ENCODE data around the gene CROCC2. TPM values are rescaled to one million over a fixed set of nuclear protein-coding genes. Genes with fewer than 3 reads are reported as not detected.
A peak's percentile ranks its signal among the peaks of the same experiment; 100 is the strongest.

CROCC2 gene
- total and polyA plus RNA-seq, 2 of the 13 experiments (the other 11 are each of a cell fraction or from before 2014, with no cell fraction given), result not detected

GRCh38 chr2:240905176-240905781, 857 bp upstream of the CROCC2 start (continued):
- no peak for TF ChIP-seq ZBTB43 (CRISPR knock-in tag; conservative IDR thresholded peaks at IDR 0.05)
- TF ChIP-seq SIX4 (CRISPR knock-in tag; IDR thresholded peaks at IDR 0.05), result no peak

GRCh38 chr2:240906911-240907590, 915 bp downstream of the CROCC2 start:
- no peaks in the 10 kb centered on the region for H3K9me3 ChIP-seq (ENCODE audit: low read length)
- ChIA-PET CTCF (ENCODE audit: low intra/inter-chr PET ratio, low total read pairs) (no interaction called here), POLR2A (no interaction called here)
- intact Hi-C loops (cut with micrococcal nuclease; ENCODE audit: unreplicated experiment) (no loop called here), in situ Hi-C loops (cut with HindIII; ENCODE audit: extremely low pct_ligation_motif_present, low pct_unique_long_range_greater_than_20kb) (no loop called here)
- WGBS (ENCODE audit: low lambda C conversion rate), result 48% methylated on average over 10 of the region's 22 CpGs
- ATAC-seq (peak; percentile 26), FAIRE-seq (no peak), DNase-seq (ENCODE audit: low spot score) (no peak)
- H3K27me3 ChIP-seq (ENCODE audit: control insufficient read depth in 1 of 2, insufficient read depth in 2 of 2, low read length in 2 of 2), result peaks cover 18 to 78% of the 10 kb centered on the region in 2 experiments
- H3K27ac ChIP-seq (ENCODE audit: extremely low read length, insufficient read depth, low read length), result no peak overlapping the region
- no peaks in the 10 kb centered on the region for H3K36me3 ChIP-seq (replicated peaks in 1 of 2; ENCODE audit: control insufficient read depth in 1 of 2, insufficient read depth in 2 of 2, low read length in 2 of 2)
- peaks cover 50% of the 10 kb centered on the region for H3K4me1 ChIP-seq (ENCODE audit: insufficient read depth, low read length)
- H3K79me2 ChIP-seq (ENCODE audit: insufficient read depth, low read length), result no peaks in the 10 kb centered on the region
- H2AFZ ChIP-seq (ENCODE audit: low read length), result no peak overlapping the region
- H3K4me3 ChIP-seq (replicated peaks in 1 of 3; ENCODE audit: insufficient read depth in 1 of 3, low read depth in 2 of 3, low read length in 3 of 3), result peak overlapping the region in 1 of 3 experiments; percentile 29; a peak in 1 of 6 replicates
- no peaks in the 10 kb centered on the region for H4K20me1 ChIP-seq (ENCODE audit: insufficient read depth, low read length)
- no peak overlapping the region for H3K9ac ChIP-seq (ENCODE audit: insufficient read depth, low read depth, low read length)
- no TSS peak for BruUV-seq (replicated peaks)
- H3K4me2 ChIP-seq (ENCODE audit: low read depth, low read length), result peak overlapping the region; percentile 45
- TF ChIP-seq HNF1A (IDR thresholded peaks at IDR 0.05; ENCODE audit: low read depth), result no peak
- no peak for TF ChIP-seq HNF1A (CRISPR knock-in tag; IDR thresholded peaks at IDR 0.05; ENCODE audit: borderline replicate concordance)
- no peak for TF ChIP-seq TEAD3 (CRISPR knock-in tag; optimal IDR thresholded peaks at IDR 0.05; ENCODE audit: borderline replicate concordance)
- TF ChIP-seq HOXA9 (CRISPR knock-in tag; IDR thresholded peaks at IDR 0.05; ENCODE audit: borderline replicate concordance), result no peak
- no peak for TF ChIP-seq ZKSCAN1 (IDR thresholded peaks at IDR 0.05; ENCODE audit: low read length)
- TF ChIP-seq CBX2 (IDR thresholded peaks at IDR 0.05; ENCODE audit: low read depth, low read length), result no peak
- no peak for TF ChIP-seq CBX2 (CRISPR knock-in tag; IDR thresholded peaks at IDR 0.05; ENCODE audit: low read depth)
- no peak for TF ChIP-seq MXD4 (CRISPR knock-in tag; IDR thresholded peaks at IDR 0.05)
- TF ChIP-seq GMEB1 (CRISPR knock-in tag; IDR thresholded peaks at IDR 0.05; ENCODE audit: borderline replicate concordance), result no peak
- TF ChIP-seq SNAPC5 (CRISPR knock-in tag; IDR thresholded peaks at IDR 0.05; ENCODE audit: borderline replicate concordance), result no peak
- no peak for TF ChIP-seq EZH2 (conservative IDR thresholded peaks at IDR 0.05; ENCODE audit: low read depth, low read length)
- TF ChIP-seq ZNF292 (CRISPR knock-in tag; IDR thresholded peaks at IDR 0.05; ENCODE audit: borderline replicate concordance, low read depth), result 0 out of 2 replicates have a peak, but pooled peaks have one; percentile 15
- no peak for TF ChIP-seq POLR2A (IDR thresholded peaks at IDR 0.05; ENCODE audit: insufficient read depth in 1 of 2, low read depth in 2 of 2, low read length in 2 of 2)
- TF ChIP-seq ZNF282 (IDR thresholded peaks at IDR 0.05; ENCODE audit: partially characterized antibody), result no peak

Measured in HepG2 (cell line).